Measurements from ENCODE around the gene ZNF488.

Gene ZNF488

GRCh38 chr10:47368431-47369180, 15.5 kb downstream of the ZNF488 start:
- Histone ChIP-seq H3K36me3 (ENCODE audit: control insufficient read depth, insufficient read depth, low read length) (no peaks in the 10 kb centered on the region), H2BK120ac (ENCODE audit: low read depth, low read length) (no peak overlapping the region), H3K27ac (ENCODE audit: low read depth, low read length) (no peak overlapping the region), H2AK5ac (ENCODE audit: low read length) (no peak overlapping the region), H3K56ac (ENCODE audit: low read length) (no peak overlapping the region), H4K5ac (ENCODE audit: low read length) (no peak overlapping the region), H3K23ac (ENCODE audit: low read length) (no peak overlapping the region), H4K8ac (ENCODE audit: low read depth, low read length) (no peak overlapping the region), H3K18ac (ENCODE audit: low read length) (no peak overlapping the region), H3K79me2 (ENCODE audit: control insufficient read depth, insufficient read depth, low read length) (no peaks in the 10 kb centered on the region), H3K79me1 (ENCODE audit: low read length) (no peaks in the 10 kb centered on the region), H3K4me1 (ENCODE audit: control insufficient read depth, low read depth, low read length) (no peaks in the 10 kb centered on the region), H3K4ac (ENCODE audit: low read depth, low read length) (no peak overlapping the region), H3K4me3 (ENCODE audit: low read length) (no peak overlapping the region), H2BK15ac (replicated peaks; ENCODE audit: low read depth) (no peak overlapping the region), H3K4me2 (ENCODE audit: low read length) (no peak overlapping the region), H3K27me3 (ENCODE audit: insufficient read depth, low read length, poor library complexity) (no peaks in the 10 kb centered on the region), H3K9ac (ENCODE audit: low read length) (no peak overlapping the region), H2BK5ac (ENCODE audit: low read length) (no peak overlapping the region)
- WGBS (ENCODE audit: extremely low coverage, insufficient coverage, low lambda C conversion rate) = no CpG with 5 or more reads among the region's 24 CpGs
- DNase-seq = no peak

- Histone ChIP-seq H3K23ac (ENCODE audit: low read length) (no peak overlapping the region), H4K5ac (ENCODE audit: low read length) (no peak overlapping the region), H3K36me3 (ENCODE audit: control insufficient read depth, insufficient read depth, low read length) (no peaks in the 10 kb centered on the region), H3K18ac (ENCODE audit: low read length) (no peak overlapping the region), H3K56ac (ENCODE audit: low read length) (no peak overlapping the region), H2BK5ac (ENCODE audit: low read length) (no peak overlapping the region), H3K79me2 (ENCODE audit: control insufficient read depth, insufficient read depth, low read length) (no peaks in the 10 kb centered on the region), H3K9ac (ENCODE audit: low read length) (no peak overlapping the region), H3K4ac (ENCODE audit: low read depth, low read length) (no peak overlapping the region), H3K79me1 (ENCODE audit: low read length) (no peaks in the 10 kb centered on the region), H3K27me3 (ENCODE audit: insufficient read depth, low read length, poor library complexity) (no peaks in the 10 kb centered on the region), H3K4me1 (ENCODE audit: control insufficient read depth, low read depth, low read length) (no peaks in the 10 kb centered on the region), H4K8ac (ENCODE audit: low read depth, low read length) (no peak overlapping the region), H3K4me2 (ENCODE audit: low read length) (no peak overlapping the region), H2AK5ac (ENCODE audit: low read length) (no peak overlapping the region), H2BK15ac (replicated peaks; ENCODE audit: low read depth) (no peak overlapping the region), H3K4me3 (ENCODE audit: low read length) (no peak overlapping the region), H2BK120ac (ENCODE audit: low read depth, low read length) (no peak overlapping the region), H3K27ac (ENCODE audit: low read depth, low read length) (no peak overlapping the region)
- WGBS (ENCODE audit: extremely low coverage, insufficient coverage, low lambda C conversion rate) = no CpG with 5 or more reads among the region's 11 CpGs
- DNase-seq = no peak
Measured at GRCh38 chr10:47367646-47368045, 16.4 kb downstream of the ZNF488 start.

GRCh38 chr10:47366731-47367460, 17.2 kb downstream of the ZNF488 start:
- no peak overlapping the region for H3K27ac ChIP-seq (ENCODE audit: low read depth, low read length)
- DNase-seq = no peak
- no peaks in the 10 kb centered on the region for H3K79me1 ChIP-seq (ENCODE audit: low read length)
- no peak overlapping the region for H3K4me3 ChIP-seq (ENCODE audit: low read length)
- H3K27me3 ChIP-seq (ENCODE audit: insufficient read depth, low read length, poor library complexity) = no peaks in the 10 kb centered on the region
- no peak overlapping the region for H4K8ac ChIP-seq (ENCODE audit: low read depth, low read length)
- H3K36me3 ChIP-seq (ENCODE audit: control insufficient read depth, insufficient read depth, low read length) = no peaks in the 10 kb centered on the region
- H2BK120ac ChIP-seq (ENCODE audit: low read depth, low read length) = no peak overlapping the region
- no CpG with 5 or more reads among the region's 8 CpGs for whole genome bisulfite sequencing (ENCODE audit: extremely low coverage, insufficient coverage, low lambda C conversion rate)
- H3K4me2 ChIP-seq (ENCODE audit: low read length) = no peak overlapping the region
- H3K23ac ChIP-seq (ENCODE audit: low read length) = no peak overlapping the region
- no peak overlapping the region for H3K56ac ChIP-seq (ENCODE audit: low read length)
- no peak overlapping the region for H3K9ac ChIP-seq (ENCODE audit: low read length)
- no peaks in the 10 kb centered on the region for H3K79me2 ChIP-seq (ENCODE audit: control insufficient read depth, insufficient read depth, low read length)
- no peak overlapping the region for H3K4ac ChIP-seq (ENCODE audit: low read depth, low read length)
- no peak overlapping the region for H3K18ac ChIP-seq (ENCODE audit: low read length)
- H3K4me1 ChIP-seq (ENCODE audit: control insufficient read depth, low read depth, low read length) = no peaks in the 10 kb centered on the region
- H4K5ac ChIP-seq (ENCODE audit: low read length) = no peak overlapping the region
- H2BK5ac ChIP-seq (ENCODE audit: low read length) = no peak overlapping the region
- no peak overlapping the region for H2AK5ac ChIP-seq (ENCODE audit: low read length)
- H2BK15ac ChIP-seq (replicated peaks; ENCODE audit: low read depth) = no peak overlapping the region

- no peaks in the 10 kb centered on the region for H3K36me3 ChIP-seq (ENCODE audit: control insufficient read depth, insufficient read depth, low read length)
- no peak overlapping the region for H3K4ac ChIP-seq (ENCODE audit: low read depth, low read length)
- DNase-seq = no peak
- H3K27me3 ChIP-seq (ENCODE audit: insufficient read depth, low read length, poor library complexity) = no peaks in the 10 kb centered on the region
- no peak overlapping the region for H2BK120ac ChIP-seq (ENCODE audit: low read depth, low read length)
- H4K8ac ChIP-seq (ENCODE audit: low read depth, low read length) = no peak overlapping the region
- no peak overlapping the region for H2BK5ac ChIP-seq (ENCODE audit: low read length)
- H3K23ac ChIP-seq (ENCODE audit: low read length) = no peak overlapping the region
- no peak overlapping the region for H3K18ac ChIP-seq (ENCODE audit: low read length)
- H3K79me1 ChIP-seq (ENCODE audit: low read length) = no peaks in the 10 kb centered on the region
- H3K4me2 ChIP-seq (ENCODE audit: low read length) = no peak overlapping the region
- H2AK5ac ChIP-seq (ENCODE audit: low read length) = no peak overlapping the region
- H3K9ac ChIP-seq (ENCODE audit: low read length) = no peak overlapping the region
- H3K27ac ChIP-seq (ENCODE audit: low read depth, low read length) = no peak overlapping the region
- no peak overlapping the region for H2BK15ac ChIP-seq (replicated peaks; ENCODE audit: low read depth)
- H3K79me2 ChIP-seq (ENCODE audit: control insufficient read depth, insufficient read depth, low read length) = no peaks in the 10 kb centered on the region
- H3K4me1 ChIP-seq (ENCODE audit: control insufficient read depth, low read depth, low read length) = no peaks in the 10 kb centered on the region
- WGBS (ENCODE audit: extremely low coverage, insufficient coverage, low lambda C conversion rate) = no CpG with 5 or more reads among the region's 5 CpGs
- no peak overlapping the region for H3K56ac ChIP-seq (ENCODE audit: low read length)
- H3K4me3 ChIP-seq (ENCODE audit: low read length) = no peak overlapping the region
- no peak overlapping the region for H4K5ac ChIP-seq (ENCODE audit: low read length)
Measured at GRCh38 chr10:47366181-47366631, 17.9 kb downstream of the ZNF488 start.

GRCh38 chr10:47365431-47366180, 18.5 kb downstream of the ZNF488 start:
- H2BK120ac ChIP-seq (ENCODE audit: low read depth, low read length) = no peak overlapping the region
- no peak overlapping the region for H3K27ac ChIP-seq (ENCODE audit: low read depth, low read length)
- no peaks in the 10 kb centered on the region for H3K27me3 ChIP-seq (ENCODE audit: insufficient read depth, low read length, poor library complexity)
- H3K4me2 ChIP-seq (ENCODE audit: low read length) = no peak overlapping the region
- no peak overlapping the region for H2BK5ac ChIP-seq (ENCODE audit: low read length)
- no peak overlapping the region for H3K18ac ChIP-seq (ENCODE audit: low read length)
- WGBS (ENCODE audit: extremely low coverage, insufficient coverage, low lambda C conversion rate) = no CpG with 5 or more reads among the region's 9 CpGs
- no peaks in the 10 kb centered on the region for H3K36me3 ChIP-seq (ENCODE audit: control insufficient read depth, insufficient read depth, low read length)
- no peak overlapping the region for H3K4me3 ChIP-seq (ENCODE audit: low read length)
- no peak overlapping the region for H2BK15ac ChIP-seq (replicated peaks; ENCODE audit: low read depth)
- H3K23ac ChIP-seq (ENCODE audit: low read length) = no peak overlapping the region
- DNase-seq = no peak
- no peaks in the 10 kb centered on the region for H3K79me1 ChIP-seq (ENCODE audit: low read length)
- no peak overlapping the region for H2AK5ac ChIP-seq (ENCODE audit: low read length)
- H3K56ac ChIP-seq (ENCODE audit: low read length) = no peak overlapping the region
- no peak overlapping the region for H3K9ac ChIP-seq (ENCODE audit: low read length)
- H3K4me1 ChIP-seq (ENCODE audit: control insufficient read depth, low read depth, low read length) = no peaks in the 10 kb centered on the region
- no peak overlapping the region for H4K5ac ChIP-seq (ENCODE audit: low read length)
- no peak overlapping the region for H4K8ac ChIP-seq (ENCODE audit: low read depth, low read length)
- no peak overlapping the region for H3K4ac ChIP-seq (ENCODE audit: low read depth, low read length)
- H3K79me2 ChIP-seq (ENCODE audit: control insufficient read depth, insufficient read depth, low read length) = no peaks in the 10 kb centered on the region

All from mesendoderm (in vitro differentiated cells).